ENCODE results near the gene MOXD1. TPM values are rescaled to one million over a fixed set of nuclear protein-coding genes. Genes with fewer than 3 reads are reported as not detected.
"Not testable (repeated sequence)": the region's sequence is repeated elsewhere in the genome, so short reads cannot be mapped to it uniquely, and the experiment has no call there.

MOXD1 gene
- total and polyA plus RNA-seq, 4 donors: 4.5 to 37.5 (median 17.7) TPM

- DNase-seq (no peak), ATAC-seq (ENCODE audit: insufficient read depth, low FRiP score) (no peak)
- Histone ChIP-seq H3K36me3 (ENCODE audit: control insufficient read depth in 4 of 4, insufficient read depth in 4 of 4, low read length in 4 of 4) (peaks cover 0 to 8% (median 2%) of the 10 kb centered on the region in 4 donors), H3K9ac (ENCODE audit: insufficient read depth in 1 of 2, low read length in 2 of 2) (no peak overlapping the region), H3K27ac (ENCODE audit: low read depth in 1 of 2, low read length in 1 of 2) (no peak overlapping the region), H3K4me1 (ENCODE audit: control insufficient read depth in 5 of 5, insufficient read depth in 5 of 5, low read length in 5 of 5) (no peaks in the 10 kb centered on the region), H3K9me3 (ENCODE audit: control insufficient read depth in 4 of 4, insufficient read depth in 3 of 4, low read length in 3 of 4) (peaks cover 0 to 3% (median 0%) of the 10 kb centered on the region in 4 donors), H3K4me3 (no peak overlapping the region), H3K27me3 (ENCODE audit: control insufficient read depth in 3 of 3, insufficient read depth in 3 of 3, low read length in 2 of 3) (no peaks in the 10 kb centered on the region)
- WGBS, 2 donors: 59 to 74% methylated on average over 7 of the region's 7 CpGs
- no peak for TF ChIP-seq CTCF (IDR thresholded peaks at IDR 0.05; ENCODE audit: control extremely low read depth, extremely low read depth)
These were observed 46.6 kb downstream of the MOXD1 start for GRCh38 chr6:132354517-132355167.

- ATAC-seq (ENCODE audit: insufficient read depth, low FRiP score); H3K4me3 ChIP-seq: not testable (repeated sequence)
- 67 to 79% methylated on average over 3 of the region's 3 CpGs for WGBS, 2 donors
These were observed 49.3 kb downstream of the MOXD1 start for GRCh38 chr6:132351986-132352385.

GRCh38 chr6:132348231-132348630 lies 53.0 kb downstream of the MOXD1 start:
- DNase-seq: no peak
- Histone ChIP-seq H3K4me1 (ENCODE audit: control insufficient read depth in 5 of 5, insufficient read depth in 5 of 5, low read length in 5 of 5) (no peaks in the 10 kb centered on the region), H3K4me3 (no peak overlapping the region), H3K27me3 (ENCODE audit: control insufficient read depth in 3 of 3, insufficient read depth in 3 of 3, low read length in 2 of 3) (no peaks in the 10 kb centered on the region), H3K27ac (ENCODE audit: low read depth in 1 of 2, low read length in 1 of 2) (no peak overlapping the region), H3K36me3 (ENCODE audit: control insufficient read depth in 4 of 4, insufficient read depth in 4 of 4, low read length in 4 of 4) (no peaks in the 10 kb centered on the region), H3K9ac (ENCODE audit: insufficient read depth in 1 of 2, low read length in 2 of 2) (no peak overlapping the region), H3K9me3 (ENCODE audit: control insufficient read depth in 4 of 4, insufficient read depth in 3 of 4, low read length in 3 of 4) (peaks cover 0 to 4% (median 2%) of the 10 kb centered on the region in 4 donors)
- 65 to 79% methylated on average over 1 of the region's 1 CpG for WGBS, 2 donors
- no peak for TF ChIP-seq CTCF (IDR thresholded peaks at IDR 0.05; ENCODE audit: control extremely low read depth, extremely low read depth)
- no peak for ATAC-seq (ENCODE audit: insufficient read depth, low FRiP score)

More at GRCh38 chr6:132351986-132352385, 49.3 kb downstream of the MOXD1 start:
- not testable (repeated sequence) for H3K9ac ChIP-seq (ENCODE audit: insufficient read depth in 1 of 2, low read length in 2 of 2); H3K27ac ChIP-seq (ENCODE audit: low read depth in 1 of 2, low read length in 1 of 2); H3K4me1 ChIP-seq (ENCODE audit: control insufficient read depth in 5 of 5, insufficient read depth in 5 of 5, low read length in 5 of 5); H3K36me3 ChIP-seq (ENCODE audit: control insufficient read depth in 4 of 4, insufficient read depth in 4 of 4, low read length in 4 of 4); DNase-seq; H3K9me3 ChIP-seq (ENCODE audit: control insufficient read depth in 4 of 4, insufficient read depth in 3 of 4, low read length in 3 of 4); H3K27me3 ChIP-seq (ENCODE audit: control insufficient read depth in 3 of 3, insufficient read depth in 3 of 3, low read length in 2 of 3)

GRCh38 chr6:132344811-132345210 lies 56.5 kb downstream of the MOXD1 start:
- Histone ChIP-seq H3K27me3 (ENCODE audit: control insufficient read depth in 3 of 3, insufficient read depth in 3 of 3, low read length in 2 of 3) (no peaks in the 10 kb centered on the region), H3K4me1 (ENCODE audit: control insufficient read depth in 5 of 5, insufficient read depth in 5 of 5, low read length in 5 of 5) (no peaks in the 10 kb centered on the region), H3K9me3 (ENCODE audit: control insufficient read depth in 4 of 4, insufficient read depth in 3 of 4, low read length in 3 of 4) (peaks cover 0 to 4% (median 2%) of the 10 kb centered on the region in 4 donors), H3K9ac (ENCODE audit: insufficient read depth in 1 of 2, low read length in 2 of 2) (no peak overlapping the region), H3K36me3 (ENCODE audit: control insufficient read depth in 4 of 4, insufficient read depth in 4 of 4, low read length in 4 of 4) (peaks cover 0 to 4% (median 0%) of the 10 kb centered on the region in 4 donors), H3K4me3 (no peak overlapping the region), H3K27ac (ENCODE audit: low read depth in 1 of 2, low read length in 1 of 2) (no peak overlapping the region)
- TF ChIP-seq CTCF (IDR thresholded peaks at IDR 0.05; ENCODE audit: control extremely low read depth, extremely low read depth): no peak
- WGBS, 2 donors: 79 to 81% methylated on average over 5 of the region's 5 CpGs
- DNase-seq (no peak), ATAC-seq (ENCODE audit: insufficient read depth, low FRiP score) (no peak)

Data from lung (tissue), 12 donors.